Thyroid gland (tissue), 4 donors: ENCODE results near the gene KCNMB2.

Source experiments
- POLR2A ChIP-seq, 2 donors: fragments of 450-650 bp; IDR thresholded peaks; one replicate each; pipeline ENCODE4 v1.6.1; 2017; ENCODE audit warnings: antibody characterized with exemption in 2 of 2, mild to moderate bottlenecking in 2 of 2, moderate library complexity in 1 of 2
- TF ChIP-seq, protein P1 (sequence below), 6 experiments: fragments of 200-600 bp in 3 of 6; fragments of 450-650 bp in 3 of 6; sonication (generic) in 3 of 6; IDR thresholded peaks; one replicate each; pipeline ENCODE4 v1.5.1; 2016 to 2019; ENCODE audit warnings: antibody characterized with exemption in 6 of 6, mild to moderate bottlenecking in 2 of 6, inconsistent platforms in 1 of 6, moderate library complexity in 1 of 6

- TF ChIP-seq, protein P1, sequence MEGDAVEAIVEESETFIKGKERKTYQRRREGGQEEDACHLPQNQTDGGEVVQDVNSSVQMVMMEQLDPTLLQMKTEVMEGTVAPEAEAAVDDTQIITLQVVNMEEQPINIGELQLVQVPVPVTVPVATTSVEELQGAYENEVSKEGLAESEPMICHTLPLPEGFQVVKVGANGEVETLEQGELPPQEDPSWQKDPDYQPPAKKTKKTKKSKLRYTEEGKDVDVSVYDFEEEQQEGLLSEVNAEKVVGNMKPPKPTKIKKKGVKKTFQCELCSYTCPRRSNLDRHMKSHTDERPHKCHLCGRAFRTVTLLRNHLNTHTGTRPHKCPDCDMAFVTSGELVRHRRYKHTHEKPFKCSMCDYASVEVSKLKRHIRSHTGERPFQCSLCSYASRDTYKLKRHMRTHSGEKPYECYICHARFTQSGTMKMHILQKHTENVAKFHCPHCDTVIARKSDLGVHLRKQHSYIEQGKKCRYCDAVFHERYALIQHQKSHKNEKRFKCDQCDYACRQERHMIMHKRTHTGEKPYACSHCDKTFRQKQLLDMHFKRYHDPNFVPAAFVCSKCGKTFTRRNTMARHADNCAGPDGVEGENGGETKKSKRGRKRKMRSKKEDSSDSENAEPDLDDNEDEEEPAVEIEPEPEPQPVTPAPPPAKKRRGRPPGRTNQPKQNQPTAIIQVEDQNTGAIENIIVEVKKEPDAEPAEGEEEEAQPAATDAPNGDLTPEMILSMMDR (IDR thresholded peaks at IDR 0.05), result no peak
- no peak for TF ChIP-seq POLR2A (IDR thresholded peaks at IDR 0.05)
Observed at GRCh38 chr3:178856804-178857203, 320.6 kb downstream of the KCNMB2 start.
